CD4-positive, alpha-beta T cell treated with Interleukin-1 beta for 1 hour (primary cell): Measurements from ENCODE around the gene EPHB1.
"Not testable (repeated sequence)": the region's sequence is repeated elsewhere in the genome, so short reads cannot be mapped to it uniquely, and the experiment has no call there.

Source experiments
- DNase-seq, 2 donors: peaks; one replicate each; pipeline ENCODE4 v3.0.0-alpha.2; 2020 to 2022

The EPHB1 gene

GRCh38 chr3:134959516-134959915 is 164.5 kb downstream of the EPHB1 start:
- DNase-seq = no peak

- DNase-seq = no peak
Observed at GRCh38 chr3:134964226-134964625, 169.2 kb downstream of the EPHB1 start.

GRCh38 chr3:134965865-134966481 is 170.9 kb downstream of the EPHB1 start:
- DNase-seq = no peak

- no peak for DNase-seq
Observed at GRCh38 chr3:134970895-134971294, 175.8 kb downstream of the EPHB1 start.

GRCh38 chr3:134971306-134971705 is 176.2 kb downstream of the EPHB1 start:
- DNase-seq = no peak

- DNase-seq = not testable (repeated sequence)
Observed at GRCh38 chr3:134971907-134972306, 176.8 kb downstream of the EPHB1 start.

GRCh38 chr3:134972836-134973455 is 177.9 kb downstream of the EPHB1 start:
- DNase-seq = no peak

- no peak for DNase-seq
Observed at GRCh38 chr3:134974624-134975023, 179.6 kb downstream of the EPHB1 start.

GRCh38 chr3:134976948-134977347 is 181.9 kb downstream of the EPHB1 start:
- DNase-seq = no peak

GRCh38 chr3:134978658-134979057 is 183.6 kb downstream of the EPHB1 start:
- no peak for DNase-seq

GRCh38 chr3:134985864-134986715 is 191.0 kb downstream of the EPHB1 start:
- no peak for DNase-seq

GRCh38 chr3:134988666-134989065 is 193.6 kb downstream of the EPHB1 start:
- DNase-seq = no peak

- no peak for DNase-seq
Observed at GRCh38 chr3:134991003-134991402, 195.9 kb downstream of the EPHB1 start.

- DNase-seq = no peak
Observed at GRCh38 chr3:134991472-134992010, 196.5 kb downstream of the EPHB1 start.

GRCh38 chr3:134992180-134992579 is 197.1 kb downstream of the EPHB1 start:
- DNase-seq = no peak

- no peak for DNase-seq
Observed at GRCh38 chr3:134992586-134992985, 197.5 kb downstream of the EPHB1 start.

- DNase-seq = no peak
Observed at GRCh38 chr3:134993011-134993410, 198.0 kb downstream of the EPHB1 start.

GRCh38 chr3:134998158-134998557 is 203.1 kb downstream of the EPHB1 start:
- DNase-seq = no peak

- no peak for DNase-seq
Observed at GRCh38 chr3:134998855-134999254, 203.8 kb downstream of the EPHB1 start.

- DNase-seq = no peak
Observed at GRCh38 chr3:135000465-135000864, 205.4 kb downstream of the EPHB1 start.

GRCh38 chr3:135005616-135006015 is 210.6 kb downstream of the EPHB1 start:
- not testable (repeated sequence) for DNase-seq

GRCh38 chr3:135007607-135008006 is 212.5 kb downstream of the EPHB1 start:
- DNase-seq = no peak

- DNase-seq = no peak
Observed at GRCh38 chr3:135008326-135008725, 213.3 kb downstream of the EPHB1 start.

- no peak for DNase-seq
Observed at GRCh38 chr3:135009014-135009413, 214.0 kb downstream of the EPHB1 start.
